Activated effector memory CD4-positive, alpha-beta T cell treated with anti-CD3 and anti-CD28 coated beads, Interleukin-2, amount 50 U/mL, for 16 hours (primary cell): ENCODE measurements around the gene IFT172.

ENCODE experiments used
- DNase-seq: peaks from one replicate; pipeline ENCODE4 v3.0.0-alpha.2; 2020

The IFT172 gene

GRCh38 chr2:27494284-27494943 lies 4.9 kb upstream of the IFT172 start:
- DNase-seq, result no peak

DNA sequence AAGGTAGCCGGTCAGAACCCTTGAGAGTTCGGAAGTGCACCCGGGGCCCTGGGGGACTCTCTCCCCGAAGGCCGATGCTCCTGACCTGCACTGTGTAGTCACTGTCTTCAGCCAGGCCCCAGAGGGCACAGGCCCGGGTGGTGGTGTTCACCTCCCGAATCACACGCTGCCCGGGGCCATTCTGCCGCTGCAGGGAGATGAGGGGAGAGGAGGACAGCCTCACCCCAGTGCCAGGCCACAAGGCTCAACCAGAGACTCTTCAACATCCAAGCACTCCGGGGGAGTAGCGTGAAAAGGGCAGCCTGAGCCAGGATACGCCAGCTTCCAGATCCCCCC lies 4.4 kb upstream of the IFT172 start:
- no peak for DNase-seq

- no peak for DNase-seq
Observed at GRCh38 chr2:27492557-27492956, 3.0 kb upstream of the IFT172 start.

DNA sequence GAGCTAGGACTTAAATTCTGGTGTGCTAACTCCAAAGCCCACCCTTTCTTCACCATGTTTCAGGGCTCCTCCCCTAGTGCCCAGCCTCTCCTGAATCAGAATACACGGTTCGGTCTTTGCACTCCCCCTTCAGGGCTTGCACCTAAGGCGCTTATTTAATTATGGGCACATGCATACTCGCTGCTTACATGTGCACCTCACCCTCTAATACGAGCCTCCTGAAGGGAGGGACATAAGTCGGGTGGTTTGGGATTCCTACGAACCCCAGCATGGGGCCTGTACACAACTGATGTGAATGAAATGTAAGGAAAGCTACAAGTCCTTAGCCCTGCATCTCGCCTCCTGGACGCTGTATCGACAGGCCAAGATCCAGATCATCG lies 435 bp downstream of the IFT172 start:
- DNase-seq, result no peak

DNA sequence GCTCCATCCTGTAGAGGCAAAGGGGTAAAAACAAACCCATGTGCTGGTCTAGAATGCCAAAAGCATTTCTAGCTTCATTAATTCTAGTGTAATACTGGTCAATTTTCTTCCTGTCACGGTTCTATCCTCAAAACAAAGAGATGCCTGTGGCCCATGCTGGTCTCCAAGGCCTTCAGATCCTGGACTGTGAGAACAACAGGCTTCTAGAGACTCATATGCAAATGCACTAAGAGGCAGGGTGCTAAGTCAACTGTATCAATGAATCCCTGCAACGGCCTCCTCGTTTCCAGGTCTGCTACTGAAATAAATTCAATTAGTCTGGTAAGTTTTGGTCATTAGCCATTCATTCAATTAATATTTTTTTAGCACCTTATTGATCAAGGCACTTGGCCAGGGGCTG lies 4.0 kb downstream of the IFT172 start:
- DNase-seq, result no peak

DNA sequence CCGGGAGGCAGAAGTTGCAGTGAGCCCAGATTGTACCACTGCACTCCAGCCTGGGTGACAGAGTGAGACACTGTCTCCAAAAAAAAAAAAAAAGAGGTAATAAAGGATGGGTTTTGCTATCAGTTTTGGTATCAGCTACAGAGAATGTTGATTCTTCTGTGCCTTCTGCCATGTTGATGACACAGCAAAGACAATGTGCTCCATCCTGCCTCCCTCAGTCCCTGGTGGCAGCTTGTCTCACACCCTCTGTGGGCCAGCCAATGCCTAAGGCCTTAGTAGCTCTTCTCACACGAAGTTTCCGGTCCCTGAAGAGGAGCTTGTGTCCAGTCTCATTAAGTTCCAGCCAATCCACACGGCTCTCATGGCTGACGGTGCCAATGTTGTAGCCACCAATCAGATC lies 17.6 kb downstream of the IFT172 start:
- no peak for DNase-seq

DNA sequence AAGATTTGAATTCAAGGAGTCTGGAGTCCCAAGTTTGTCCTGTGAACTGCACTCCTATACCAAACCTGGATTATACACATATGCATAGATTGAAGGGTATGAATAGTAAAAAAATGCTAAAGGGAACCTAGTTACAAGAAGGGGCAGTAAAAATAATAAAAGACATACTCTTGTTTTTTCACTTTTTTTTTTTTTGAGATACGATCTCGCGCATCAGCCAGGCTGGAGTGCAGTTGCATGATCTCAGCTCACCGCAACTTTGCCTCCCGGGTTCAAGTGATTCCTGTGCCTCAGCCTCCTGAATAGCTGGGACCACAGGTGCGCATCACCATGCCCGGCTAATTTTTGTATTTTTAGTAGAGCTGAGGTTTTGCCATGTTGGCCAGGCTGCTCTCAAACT lies 25.1 kb downstream of the IFT172 start:
- DNase-seq, result no peak

DNA sequence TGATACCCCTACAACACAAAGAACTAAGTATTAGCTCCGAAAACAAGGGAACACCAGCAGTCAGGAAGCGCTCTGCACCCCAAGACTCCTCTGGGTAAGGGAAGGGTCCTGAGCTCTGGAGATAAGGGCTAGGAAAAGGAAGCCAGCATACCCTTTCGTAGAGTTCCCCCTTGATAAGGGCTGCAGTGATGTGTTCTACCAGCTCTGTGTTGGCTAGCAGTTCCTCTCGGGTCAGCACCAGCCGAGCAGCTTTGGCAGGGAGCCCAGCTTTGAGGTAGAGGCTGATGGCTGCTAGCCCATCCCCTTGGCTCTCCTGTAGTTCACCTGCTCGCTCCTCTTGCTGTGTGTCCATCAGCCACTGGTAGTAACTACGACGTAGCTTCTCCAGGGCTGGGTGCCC lies 28.4 kb downstream of the IFT172 start:
- DNase-seq, result no peak

GRCh38 chr2:27453968-27454367 lies 35.6 kb downstream of the IFT172 start:
- DNase-seq, result no peak

- no peak for DNase-seq
Observed at GRCh38 chr2:27451095-27451494, 38.4 kb downstream of the IFT172 start.

DNA sequence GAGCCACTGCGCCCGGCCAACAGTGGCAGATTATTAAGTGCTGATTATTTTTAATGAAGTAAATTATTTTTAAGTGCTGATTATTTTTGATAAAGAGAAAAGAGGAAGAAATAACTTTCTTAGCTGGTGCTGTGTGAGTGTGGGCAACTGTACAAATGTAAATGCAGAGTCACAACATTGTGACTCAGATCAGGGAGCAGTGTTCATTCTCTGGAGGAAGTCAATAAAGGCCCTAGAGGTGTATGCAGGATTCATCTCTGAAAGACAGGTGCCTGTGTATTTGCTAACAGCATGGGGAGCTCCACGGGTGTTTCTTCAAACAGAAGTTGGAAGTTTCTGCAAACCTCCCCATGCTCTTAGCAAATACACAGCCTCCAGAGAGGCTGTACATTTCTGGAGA lies 41.2 kb downstream of the IFT172 start:
- DNase-seq, result no peak

DNA sequence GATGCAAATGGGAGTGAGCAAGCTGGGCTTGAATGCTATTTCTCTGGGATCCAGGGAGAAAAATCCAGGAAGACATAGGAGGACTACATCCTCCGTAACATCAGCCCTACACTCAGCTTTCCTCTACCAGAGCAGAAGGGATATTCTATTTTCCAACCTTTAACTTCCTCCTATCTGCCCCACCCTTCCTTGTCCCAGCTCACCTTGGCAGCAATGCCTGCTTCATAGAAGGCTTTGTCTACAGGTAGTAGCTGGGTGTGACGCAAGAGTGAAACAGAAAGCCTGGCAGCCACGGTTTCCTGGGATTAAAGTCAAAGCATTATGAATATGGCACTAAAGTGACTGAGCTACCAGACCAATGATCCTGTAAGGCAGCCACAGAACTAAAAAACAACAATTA lies 43.5 kb downstream of the IFT172 start:
- DNase-seq, result no peak

- DNase-seq, result no peak
Observed at GRCh38 chr2:27445615-27446014, 43.9 kb downstream of the IFT172 start.

DNA sequence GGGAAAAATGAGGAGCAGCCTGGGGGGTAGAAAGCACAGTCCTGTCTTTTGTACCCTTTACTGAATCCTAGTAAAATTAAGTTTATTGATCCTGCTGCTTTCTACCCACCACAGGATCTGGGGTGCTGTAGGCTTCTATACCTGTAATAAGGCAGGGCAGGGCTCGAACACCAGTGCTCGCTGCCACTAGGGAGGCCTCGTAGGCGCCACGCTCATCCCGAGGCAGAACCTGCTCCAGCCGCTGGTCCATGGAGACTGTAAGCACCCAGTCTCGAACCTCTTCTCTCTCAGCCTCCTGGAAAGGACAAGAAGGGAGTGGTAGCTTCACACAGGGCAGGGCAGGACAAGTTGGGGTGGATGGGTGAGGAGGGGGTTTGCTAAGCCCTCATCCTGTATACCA lies 44.4 kb downstream of the IFT172 start:
- no peak for DNase-seq

- peak; percentile 46 for DNase-seq
Observed at GRCh38 chr2:27442920-27443282, 46.6 kb downstream of the IFT172 start.

GRCh38 chr2:27441958-27442919 lies 47.3 kb downstream of the IFT172 start, which contains the start of gene KRTCAP3:
Gene KRTCAP3, plus strand, starts transcription at chr2:27442381. Its CDS starts 32 bp downstream, at chr2:27442413.
- peak; percentile 83 for DNase-seq

DNA sequence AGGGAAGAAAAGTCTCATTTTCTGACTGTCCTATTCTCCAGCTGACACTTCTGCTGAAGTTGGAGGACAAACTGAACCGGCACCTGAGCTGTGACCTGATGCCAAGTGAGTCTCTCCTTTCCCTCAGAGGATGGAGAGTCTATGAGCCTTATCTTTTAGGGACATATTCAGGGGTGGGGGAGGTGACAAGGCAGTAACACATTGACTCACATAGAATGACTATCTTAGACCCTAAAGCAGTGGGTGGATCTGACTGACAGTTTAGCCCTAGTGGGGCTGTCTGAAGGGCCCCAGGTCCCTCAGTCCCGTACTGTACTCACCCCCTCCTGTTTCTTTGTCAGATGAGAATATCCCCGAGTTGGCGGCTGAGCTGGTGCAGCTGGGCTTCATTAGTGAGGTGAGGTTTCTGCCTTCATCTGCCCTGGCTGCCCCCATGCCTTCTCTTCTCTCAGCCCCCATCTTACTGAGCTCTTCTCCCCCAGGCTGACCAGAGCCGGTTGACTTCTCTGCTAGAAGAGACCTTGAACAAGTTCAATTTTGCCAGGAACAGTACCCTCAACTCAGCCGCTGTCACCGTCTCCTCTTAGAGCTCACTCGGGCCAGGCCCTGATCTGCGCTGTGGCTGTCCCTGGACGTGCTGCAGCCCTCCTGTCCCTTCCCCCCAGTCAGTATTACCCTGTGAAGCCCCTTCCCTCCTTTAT lies 48.2 kb downstream of the IFT172 start:
- peak; percentile 52 for DNase-seq

- DNase-seq, result peak; percentile 21
Observed at GRCh38 chr2:27435628-27436027, 53.9 kb downstream of the IFT172 start.

DNA sequence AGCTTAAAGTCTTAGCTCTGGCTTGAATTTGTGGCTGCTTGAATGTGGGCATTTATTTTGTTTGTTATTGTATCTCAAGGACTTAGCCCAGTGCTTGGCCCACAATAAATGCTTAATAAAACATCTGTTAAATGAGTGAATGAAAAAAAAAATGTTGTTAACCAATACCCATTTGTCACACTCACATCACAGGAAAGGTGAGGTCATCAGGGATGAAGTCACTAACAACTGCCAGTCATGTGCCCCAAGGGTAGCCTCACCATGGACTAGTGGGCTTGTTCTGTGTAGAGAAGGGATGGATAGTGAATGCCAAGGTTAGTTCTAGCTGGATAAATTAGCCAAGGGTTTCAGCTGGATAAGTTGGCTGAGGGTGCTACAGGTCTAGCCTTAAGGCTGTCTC lies 58.1 kb downstream of the IFT172 start:
- peak; percentile 68 for DNase-seq

- DNase-seq, result peak; percentile 91
Observed at GRCh38 chr2:27428978-27429541, 60.5 kb downstream of the IFT172 start.

DNA sequence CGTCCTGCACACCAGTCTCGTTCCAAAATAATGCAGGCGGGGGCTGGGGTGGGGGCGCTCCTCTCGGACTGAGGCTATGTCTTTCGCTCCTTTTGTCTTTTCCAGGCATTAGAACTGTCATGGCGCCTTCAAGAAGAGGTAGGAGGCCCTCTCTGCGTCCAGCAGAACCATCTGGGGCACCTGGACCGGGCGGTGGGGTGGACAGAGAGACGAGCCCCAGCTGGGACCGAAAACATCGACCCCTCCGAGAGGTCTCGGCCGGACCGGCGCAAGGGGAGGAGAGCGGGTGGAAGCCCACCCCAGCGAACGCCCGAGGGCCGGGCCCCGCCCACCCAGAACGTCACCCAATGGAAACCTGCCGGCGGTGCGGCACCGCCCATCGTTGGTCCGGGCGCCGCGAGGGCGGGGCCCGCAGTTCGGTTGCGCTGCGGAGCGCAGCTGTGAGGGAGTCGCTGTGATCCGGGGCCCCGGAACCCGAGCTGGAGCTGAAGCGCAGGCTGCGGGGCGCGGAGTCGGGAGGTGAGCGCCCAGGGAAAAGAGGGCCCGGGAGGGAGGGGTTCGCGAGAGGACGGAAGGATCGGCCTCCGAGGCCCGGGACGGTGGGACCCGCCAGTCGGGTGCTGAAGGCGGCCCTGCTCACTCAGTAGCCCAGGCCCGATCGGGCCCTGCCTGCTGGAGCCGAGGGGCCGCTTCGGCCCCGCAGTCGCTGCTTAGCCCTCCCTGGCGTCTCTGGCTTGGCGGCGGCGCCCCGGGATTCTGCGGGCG lies 61.1 kb downstream of the IFT172 start, which contains the start of gene NRBP1:
Gene NRBP1, plus strand, starts transcription at position 419 of the 765 bp plus-strand sequence. CDS start 4,643 bp downstream, outside the sequence.
- DNase-seq, result peak; percentile 97

GRCh38 chr2:27427863-27428212 lies 61.7 kb downstream of the IFT172 start:
- DNase-seq, result no peak

GRCh38 chr2:27425039-27425438 lies 64.5 kb downstream of the IFT172 start:
- DNase-seq, result peak; percentile 10
